HUES48 (cell line): Measurements from ENCODE around the gene ST7.

Experiments used
- H3K27ac ChIP-seq: one replicate; pipeline ENCODE4 v1.7.0; 2013; ENCODE audit warnings: low read depth, low read length, inconsistent platforms
- H3K27me3 ChIP-seq: 2 replicates; pipeline ENCODE4 v1.6.1; 2013; ENCODE audit warnings: mild to moderate bottlenecking, low read length; ENCODE audit not compliant: control insufficient read depth, insufficient read depth
- H3K36me3 ChIP-seq: 2 replicates; pipeline ENCODE4 v1.6.1; 2013; ENCODE audit warnings: low read length; ENCODE audit not compliant: control insufficient read depth, insufficient read depth
- H3K4me1 ChIP-seq: 2 replicates; pipeline ENCODE4 v1.6.1; 2013; ENCODE audit warnings: mild to moderate bottlenecking, low read length; ENCODE audit not compliant: control insufficient read depth, insufficient read depth
- H3K4me3 ChIP-seq: 2 replicates; pipeline ENCODE4 v1.5.1; 2013; ENCODE audit warnings: mild to moderate bottlenecking, low read depth, low read length
- H3K9ac ChIP-seq: 2 replicates; pipeline ENCODE4 v1.6.1; 2013; ENCODE audit warnings: mild to moderate bottlenecking, low read depth, low read length, moderate library complexity
- H3K9me3 ChIP-seq: 2 replicates; pipeline ENCODE4 v1.6.1; 2013; ENCODE audit warnings: low read length; ENCODE audit not compliant: control insufficient read depth, insufficient read depth

ST7 gene

GRCh38 chr7:117178600-117178999, 225.3 kb downstream of the ST7 start:
- Histone ChIP-seq H3K27ac (no peak overlapping the region), H3K36me3 (no peaks in the 10 kb centered on the region), H3K27me3 (no peaks in the 10 kb centered on the region), H3K9me3 (no peaks in the 10 kb centered on the region), H3K4me1 (peaks cover 6% of the 10 kb centered on the region; the same call in 1 of the 2 replicates), H3K9ac (no peak overlapping the region), H3K4me3 (no peak overlapping the region)

DNA sequence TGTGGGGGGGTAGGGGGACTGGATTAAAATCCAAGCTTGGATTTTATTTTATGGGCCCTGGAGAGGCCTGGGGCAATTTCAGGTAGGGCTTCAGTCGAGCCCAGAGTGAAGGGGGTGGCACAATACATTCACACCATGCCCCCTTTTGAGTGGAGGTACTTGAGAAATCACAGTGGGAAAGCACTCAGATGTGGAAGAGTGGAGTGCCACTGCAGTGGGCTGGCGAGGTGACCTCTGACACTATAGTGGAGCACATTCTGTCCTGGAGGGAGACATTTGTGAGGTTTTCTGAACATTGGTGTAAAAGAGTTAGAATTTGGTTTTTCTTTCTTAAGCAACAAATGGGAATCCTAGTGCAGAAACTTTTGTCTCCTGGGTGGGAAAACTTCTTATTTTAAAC, 226.4 kb downstream of the ST7 start:
- Histone ChIP-seq H3K9ac (no peak overlapping the region), H3K36me3 (no peaks in the 10 kb centered on the region), H3K4me3 (no peak overlapping the region), H3K9me3 (no peaks in the 10 kb centered on the region), H3K27me3 (no peaks in the 10 kb centered on the region), H3K27ac (no peak overlapping the region), H3K4me1 (peaks cover 2% of the 10 kb centered on the region; the same call in 1 of the 2 replicates)

GRCh38 chr7:117183729-117184128, 230.4 kb downstream of the ST7 start:
- no peak overlapping the region for H3K27ac ChIP-seq
- no peak overlapping the region for H3K9ac ChIP-seq
- no peaks in the 10 kb centered on the region for H3K36me3 ChIP-seq
- no peak overlapping the region for H3K4me3 ChIP-seq
- H3K9me3 ChIP-seq, result no peaks in the 10 kb centered on the region
- no peaks in the 10 kb centered on the region for H3K4me1 ChIP-seq
- H3K27me3 ChIP-seq, result no peaks in the 10 kb centered on the region

GRCh38 chr7:117184367-117184766, 231.1 kb downstream of the ST7 start:
- no peaks in the 10 kb centered on the region for H3K4me1 ChIP-seq
- no peaks in the 10 kb centered on the region for H3K9me3 ChIP-seq
- no peak overlapping the region for H3K9ac ChIP-seq

GRCh38 chr7:117185124-117185523, 231.8 kb downstream of the ST7 start:
- H3K4me3 ChIP-seq, result no peak overlapping the region
- H3K9me3 ChIP-seq, result no peaks in the 10 kb centered on the region
- no peaks in the 10 kb centered on the region for H3K36me3 ChIP-seq
- H3K9ac ChIP-seq, result no peak overlapping the region
- no peaks in the 10 kb centered on the region for H3K27me3 ChIP-seq
- no peaks in the 10 kb centered on the region for H3K4me1 ChIP-seq
- no peak overlapping the region for H3K27ac ChIP-seq

More at GRCh38 chr7:117184367-117184766, 231.1 kb downstream of the ST7 start:
- H3K4me3 ChIP-seq, result no peak overlapping the region
- no peaks in the 10 kb centered on the region for H3K27me3 ChIP-seq
- no peak overlapping the region for H3K27ac ChIP-seq
- no peaks in the 10 kb centered on the region for H3K36me3 ChIP-seq

GRCh38 chr7:117186218-117187010, 233.1 kb downstream of the ST7 start:
- no peak overlapping the region for H3K9ac ChIP-seq
- no peaks in the 10 kb centered on the region for H3K36me3 ChIP-seq
- no peaks in the 10 kb centered on the region for H3K27me3 ChIP-seq
- H3K4me3 ChIP-seq, result no peak overlapping the region
- H3K27ac ChIP-seq, result no peak overlapping the region
- H3K4me1 ChIP-seq, result no peaks in the 10 kb centered on the region
- no peaks in the 10 kb centered on the region for H3K9me3 ChIP-seq

GRCh38 chr7:117188376-117188775, 235.1 kb downstream of the ST7 start:
- Histone ChIP-seq H3K9me3 (no peaks in the 10 kb centered on the region), H3K36me3 (no peaks in the 10 kb centered on the region), H3K4me3 (no peak overlapping the region), H3K27me3 (no peaks in the 10 kb centered on the region), H3K9ac (no peak overlapping the region), H3K27ac (no peak overlapping the region), H3K4me1 (no peaks in the 10 kb centered on the region)

DNA sequence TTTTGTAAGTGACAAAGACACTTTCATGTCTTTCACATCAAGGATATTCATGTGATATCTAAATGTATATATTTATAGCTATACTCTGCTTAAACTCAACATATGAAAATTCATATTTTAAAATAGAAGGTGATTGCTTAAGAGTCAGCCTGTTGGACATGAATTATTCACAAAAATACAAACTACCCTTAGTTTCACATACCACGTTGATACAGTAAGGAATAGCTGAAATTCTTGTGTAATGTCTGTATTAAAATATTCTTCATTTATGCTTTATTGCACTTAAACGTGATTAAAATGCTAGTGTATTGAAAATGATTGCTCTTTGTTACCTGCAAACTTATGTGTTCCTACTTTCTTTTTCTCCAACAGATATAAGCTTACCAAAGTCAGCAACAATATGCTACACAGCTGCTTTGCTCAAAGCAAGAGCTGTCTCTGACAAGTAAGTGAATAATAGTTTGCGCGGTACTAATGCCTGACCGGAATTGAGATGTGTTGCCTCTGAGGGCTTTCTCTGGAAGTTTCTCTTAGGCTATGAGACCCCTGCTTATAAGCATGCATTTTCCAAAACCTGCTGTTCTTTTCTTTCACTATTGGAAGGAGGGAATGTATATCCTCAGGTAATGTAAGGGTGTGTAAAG, 235.8 kb downstream of the ST7 start:
- no peak overlapping the region for H3K27ac ChIP-seq
- H3K36me3 ChIP-seq, result no peaks in the 10 kb centered on the region
- no peaks in the 10 kb centered on the region for H3K27me3 ChIP-seq
- no peaks in the 10 kb centered on the region for H3K9me3 ChIP-seq
- H3K9ac ChIP-seq, result no peak overlapping the region
- H3K4me1 ChIP-seq, result no peaks in the 10 kb centered on the region
- no peak overlapping the region for H3K4me3 ChIP-seq

GRCh38 chr7:117190104-117190503, 236.8 kb downstream of the ST7 start:
- Histone ChIP-seq H3K9ac (no peak overlapping the region), H3K27ac (no peak overlapping the region), H3K4me1 (no peaks in the 10 kb centered on the region), H3K27me3 (no peaks in the 10 kb centered on the region), H3K4me3 (no peak overlapping the region), H3K9me3 (no peaks in the 10 kb centered on the region), H3K36me3 (no peaks in the 10 kb centered on the region)

GRCh38 chr7:117190746-117191435, 237.6 kb downstream of the ST7 start:
- H3K27me3 ChIP-seq, result no peaks in the 10 kb centered on the region

DNA sequence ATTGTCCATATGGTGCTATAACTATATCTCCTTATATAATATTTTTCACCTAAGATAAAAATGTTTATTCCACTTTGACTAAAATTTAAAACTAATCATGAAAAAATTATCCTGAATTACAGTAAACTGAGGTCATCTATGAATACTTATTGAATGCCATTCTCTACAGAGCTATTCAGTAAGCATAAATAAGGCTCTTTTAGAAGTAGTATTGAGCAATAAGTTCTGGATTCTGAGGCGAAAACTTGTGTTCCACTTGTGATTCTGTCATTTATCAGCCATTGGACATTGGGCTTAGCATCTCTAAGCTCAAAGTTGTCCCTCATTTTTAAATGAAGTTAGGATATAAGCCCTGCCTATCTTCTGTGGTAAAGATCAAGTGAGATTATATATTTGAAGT, 238.8 kb downstream of the ST7 start:
- Histone ChIP-seq H3K9ac (no peak overlapping the region), H3K9me3 (no peaks in the 10 kb centered on the region), H3K36me3 (no peaks in the 10 kb centered on the region), H3K4me1 (no peaks in the 10 kb centered on the region), H3K27me3 (no peaks in the 10 kb centered on the region), H3K27ac (no peak overlapping the region), H3K4me3 (no peak overlapping the region)

More at GRCh38 chr7:117190746-117191435, 237.6 kb downstream of the ST7 start:
- no peak overlapping the region for H3K27ac ChIP-seq
- no peaks in the 10 kb centered on the region for H3K36me3 ChIP-seq
- no peaks in the 10 kb centered on the region for H3K9me3 ChIP-seq
- no peak overlapping the region for H3K9ac ChIP-seq
- no peaks in the 10 kb centered on the region for H3K4me1 ChIP-seq
- no peak overlapping the region for H3K4me3 ChIP-seq
